ENCODE results near the gene ANKRD11. TPM values are rescaled to one million over a fixed set of nuclear protein-coding genes. Genes with fewer than 3 reads are reported as not detected.
A peak's percentile ranks its signal among the peaks of the same experiment; 100 is the strongest.

The ANKRD11 gene
- polyA plus RNA-seq, 1 experiment = 48.1 TPM

GRCh38 chr16:89448656-89449055 lies 41.7 kb downstream of the ANKRD11 start:
- no peaks in the 10 kb centered on the region for H3K9me3 ChIP-seq (ENCODE audit: control insufficient read depth, insufficient read depth, low read length)
- CTCF ChIA-PET = no interaction called here
- POLR2A ChIA-PET = no interaction called here

DNA sequence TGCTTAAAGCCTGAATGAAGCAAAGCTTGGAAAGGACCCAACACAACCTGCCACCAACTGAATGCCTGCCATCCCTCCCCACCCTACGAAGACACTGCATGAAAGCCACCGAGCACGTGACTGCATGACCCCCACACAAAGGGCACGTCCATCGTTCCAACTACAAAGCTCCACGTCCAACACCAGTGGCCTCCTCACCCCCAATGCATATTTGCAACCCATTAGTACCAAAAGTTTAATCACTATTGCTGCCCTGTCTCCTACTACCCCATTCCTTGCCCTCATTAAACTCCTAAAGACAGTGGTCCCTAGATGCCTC lies 43.4 kb downstream of the ANKRD11 start:
- ChIA-PET CTCF (no interaction called here), POLR2A (no interaction called here)
- H3K27me3 ChIP-seq (ENCODE audit: control insufficient read depth, insufficient read depth, low read length) = no peaks in the 10 kb centered on the region
- no peak overlapping the region for H3K4me3 ChIP-seq (ENCODE audit: low read depth, low read length)
- no peak overlapping the region for H3K27ac ChIP-seq (ENCODE audit: low read depth, low read length)
- H3K9me3 ChIP-seq (ENCODE audit: control insufficient read depth, insufficient read depth, low read length) = no peaks in the 10 kb centered on the region
- TF ChIP-seq, protein P1, sequence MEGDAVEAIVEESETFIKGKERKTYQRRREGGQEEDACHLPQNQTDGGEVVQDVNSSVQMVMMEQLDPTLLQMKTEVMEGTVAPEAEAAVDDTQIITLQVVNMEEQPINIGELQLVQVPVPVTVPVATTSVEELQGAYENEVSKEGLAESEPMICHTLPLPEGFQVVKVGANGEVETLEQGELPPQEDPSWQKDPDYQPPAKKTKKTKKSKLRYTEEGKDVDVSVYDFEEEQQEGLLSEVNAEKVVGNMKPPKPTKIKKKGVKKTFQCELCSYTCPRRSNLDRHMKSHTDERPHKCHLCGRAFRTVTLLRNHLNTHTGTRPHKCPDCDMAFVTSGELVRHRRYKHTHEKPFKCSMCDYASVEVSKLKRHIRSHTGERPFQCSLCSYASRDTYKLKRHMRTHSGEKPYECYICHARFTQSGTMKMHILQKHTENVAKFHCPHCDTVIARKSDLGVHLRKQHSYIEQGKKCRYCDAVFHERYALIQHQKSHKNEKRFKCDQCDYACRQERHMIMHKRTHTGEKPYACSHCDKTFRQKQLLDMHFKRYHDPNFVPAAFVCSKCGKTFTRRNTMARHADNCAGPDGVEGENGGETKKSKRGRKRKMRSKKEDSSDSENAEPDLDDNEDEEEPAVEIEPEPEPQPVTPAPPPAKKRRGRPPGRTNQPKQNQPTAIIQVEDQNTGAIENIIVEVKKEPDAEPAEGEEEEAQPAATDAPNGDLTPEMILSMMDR (IDR thresholded peaks at IDR 0.05; ENCODE audit: low read depth, low read length) = no peak
- DNase-seq (ENCODE audit: low read depth, low spot score) = no peak

More at GRCh38 chr16:89448656-89449055, 41.7 kb downstream of the ANKRD11 start:
- no peak for DNase-seq (ENCODE audit: low read depth, low spot score)
- no peak overlapping the region for H3K4me3 ChIP-seq (ENCODE audit: low read depth, low read length)
- TF ChIP-seq, protein P1 (IDR thresholded peaks at IDR 0.05; ENCODE audit: low read depth, low read length) = no peak
- no peaks in the 10 kb centered on the region for H3K27me3 ChIP-seq (ENCODE audit: control insufficient read depth, insufficient read depth, low read length)
- H3K27ac ChIP-seq (ENCODE audit: low read depth, low read length) = no peak overlapping the region

GRCh38 chr16:89446136-89446974 lies 44.0 kb downstream of the ANKRD11 start:
- TF ChIP-seq, protein P1 (IDR thresholded peaks at IDR 0.05; ENCODE audit: low read depth, low read length) = no peak
- DNase-seq (ENCODE audit: low read depth, low spot score) = no peak
- H3K27ac ChIP-seq (ENCODE audit: low read depth, low read length) = no peak overlapping the region
- no peaks in the 10 kb centered on the region for H3K9me3 ChIP-seq (ENCODE audit: control insufficient read depth, insufficient read depth, low read length)
- ChIA-PET POLR2A (interaction anchor here (0.6 kb wide), 1 partner anchor 1942 kb away, joined by 11 read pairs; no protein-coding TSS in a partner anchor), CTCF (no interaction called here)
- H3K4me3 ChIP-seq (ENCODE audit: low read depth, low read length) = no peak overlapping the region
- no peaks in the 10 kb centered on the region for H3K27me3 ChIP-seq (ENCODE audit: control insufficient read depth, insufficient read depth, low read length)

DNA sequence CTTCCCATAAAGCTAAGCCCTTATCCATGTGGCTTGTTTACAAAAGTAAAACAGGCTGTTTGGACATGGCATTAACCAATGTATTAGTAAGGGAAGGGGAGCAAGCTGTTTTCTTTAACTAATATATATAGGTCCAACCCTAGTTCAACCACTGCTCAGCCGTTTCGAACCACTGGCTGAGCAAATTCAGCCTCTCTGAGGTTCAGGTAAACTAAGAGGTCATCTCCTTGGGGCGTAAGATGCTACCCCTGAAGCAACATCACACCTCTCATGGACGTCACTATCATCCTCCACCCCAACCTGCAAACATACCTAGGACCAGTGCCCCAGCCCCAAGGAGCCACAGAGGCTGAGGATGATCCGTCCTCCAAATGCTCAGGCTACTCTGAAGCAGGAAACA lies 45.2 kb downstream of the ANKRD11 start:
- ChIA-PET POLR2A (interaction anchor here (0.6 kb wide), 1 partner anchor 109 kb away, joined by 4 read pairs; no protein-coding TSS in a partner anchor), CTCF (interaction anchor here (0.5 to 0.7 kb wide), 2 partner anchors 62 to 112 kb away, joined by 3 to 5 read pairs; no protein-coding TSS in a partner anchor)
- TF ChIP-seq, protein P1 (IDR thresholded peaks at IDR 0.05; ENCODE audit: low read depth, low read length) = no peak
- DNase-seq (ENCODE audit: low read depth, low spot score) = no peak
- H3K27ac ChIP-seq (ENCODE audit: low read depth, low read length) = peak overlapping the region; percentile 52
- H3K9me3 ChIP-seq (ENCODE audit: control insufficient read depth, insufficient read depth, low read length) = no peaks in the 10 kb centered on the region
- no peaks in the 10 kb centered on the region for H3K27me3 ChIP-seq (ENCODE audit: control insufficient read depth, insufficient read depth, low read length)
- no peak overlapping the region for H3K4me3 ChIP-seq (ENCODE audit: low read depth, low read length)

DNA sequence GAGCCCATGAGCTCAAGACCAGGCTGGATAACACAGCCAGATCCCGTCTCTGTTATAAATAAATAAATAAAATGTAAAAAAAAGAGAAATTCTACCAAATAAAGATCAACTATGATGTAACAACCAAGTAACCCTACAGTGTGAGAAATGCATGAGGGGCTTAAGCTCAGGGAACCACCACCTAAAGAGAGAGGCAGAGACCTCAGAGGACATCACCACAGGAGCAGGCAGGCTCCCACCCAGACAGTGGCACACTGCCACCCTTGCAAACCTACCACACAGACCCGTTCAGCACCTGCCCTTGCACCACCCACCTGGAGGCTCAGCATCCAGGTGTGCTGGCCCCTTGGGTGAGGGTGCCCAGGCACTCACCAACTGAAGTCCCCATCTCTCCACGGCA lies 45.6 kb downstream of the ANKRD11 start:
- CTCF ChIA-PET = interaction anchor here (0.5 kb wide), 1 partner anchor 62 kb away, joined by 3 read pairs; no protein-coding TSS in a partner anchor
- no peaks in the 10 kb centered on the region for H3K27me3 ChIP-seq (ENCODE audit: control insufficient read depth, insufficient read depth, low read length)
- peak overlapping the region; percentile 52 for H3K27ac ChIP-seq (ENCODE audit: low read depth, low read length)
- no peak overlapping the region for H3K4me3 ChIP-seq (ENCODE audit: low read depth, low read length)
- TF ChIP-seq, protein P1 (IDR thresholded peaks at IDR 0.05; ENCODE audit: low read depth, low read length) = no peak
- POLR2A ChIA-PET = interaction anchor here (0.6 to 0.8 kb wide), 2 partner anchors 34 to 108 kb away, joined by 4 read pairs; no protein-coding TSS in a partner anchor
- no peak for DNase-seq (ENCODE audit: low read depth, low spot score)
- H3K9me3 ChIP-seq (ENCODE audit: control insufficient read depth, insufficient read depth, low read length) = no peaks in the 10 kb centered on the region
